ENCODE results near the gene NACAD. TPM values are rescaled to one million over a fixed set of nuclear protein-coding genes. Genes with fewer than 3 reads are reported as not detected.
A peak's percentile ranks its signal among the peaks of the same experiment; 100 is the strongest.

NACAD gene, protein sequence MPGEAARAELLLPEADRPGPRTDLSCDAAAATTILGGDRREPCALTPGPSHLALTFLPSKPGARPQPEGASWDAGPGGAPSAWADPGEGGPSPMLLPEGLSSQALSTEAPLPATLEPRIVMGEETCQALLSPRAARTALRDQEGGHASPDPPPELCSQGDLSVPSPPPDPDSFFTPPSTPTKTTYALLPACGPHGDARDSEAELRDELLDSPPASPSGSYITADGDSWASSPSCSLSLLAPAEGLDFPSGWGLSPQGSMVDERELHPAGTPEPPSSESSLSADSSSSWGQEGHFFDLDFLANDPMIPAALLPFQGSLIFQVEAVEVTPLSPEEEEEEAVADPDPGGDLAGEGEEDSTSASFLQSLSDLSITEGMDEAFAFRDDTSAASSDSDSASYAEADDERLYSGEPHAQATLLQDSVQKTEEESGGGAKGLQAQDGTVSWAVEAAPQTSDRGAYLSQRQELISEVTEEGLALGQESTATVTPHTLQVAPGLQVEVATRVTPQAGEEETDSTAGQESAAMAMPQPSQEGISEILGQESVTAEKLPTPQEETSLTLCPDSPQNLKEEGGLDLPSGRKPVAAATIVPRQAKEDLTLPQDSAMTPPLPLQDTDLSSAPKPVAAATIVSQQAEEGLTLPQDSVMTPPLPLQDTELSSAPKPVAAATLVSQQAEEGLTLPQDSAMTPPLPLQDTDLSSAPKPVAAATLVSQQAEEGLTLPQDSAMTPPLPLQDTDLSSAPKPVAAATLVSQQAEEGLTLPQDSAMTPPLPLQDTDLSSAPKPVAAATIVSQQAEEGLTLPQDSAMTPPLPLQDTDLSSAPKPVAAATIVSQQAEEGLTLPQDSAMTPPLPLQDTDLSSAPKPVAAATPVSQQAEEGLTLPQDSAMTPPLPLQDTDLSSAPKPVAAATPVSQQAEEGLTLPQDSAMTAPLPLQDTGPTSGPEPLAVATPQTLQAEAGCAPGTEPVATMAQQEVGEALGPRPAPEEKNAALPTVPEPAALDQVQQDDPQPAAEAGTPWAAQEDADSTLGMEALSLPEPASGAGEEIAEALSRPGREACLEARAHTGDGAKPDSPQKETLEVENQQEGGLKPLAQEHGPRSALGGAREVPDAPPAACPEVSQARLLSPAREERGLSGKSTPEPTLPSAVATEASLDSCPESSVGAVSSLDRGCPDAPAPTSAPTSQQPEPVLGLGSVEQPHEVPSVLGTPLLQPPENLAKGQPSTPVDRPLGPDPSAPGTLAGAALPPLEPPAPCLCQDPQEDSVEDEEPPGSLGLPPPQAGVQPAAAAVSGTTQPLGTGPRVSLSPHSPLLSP (N-terminal part only)
- total RNA-seq, result 0.20 TPM

DNA sequence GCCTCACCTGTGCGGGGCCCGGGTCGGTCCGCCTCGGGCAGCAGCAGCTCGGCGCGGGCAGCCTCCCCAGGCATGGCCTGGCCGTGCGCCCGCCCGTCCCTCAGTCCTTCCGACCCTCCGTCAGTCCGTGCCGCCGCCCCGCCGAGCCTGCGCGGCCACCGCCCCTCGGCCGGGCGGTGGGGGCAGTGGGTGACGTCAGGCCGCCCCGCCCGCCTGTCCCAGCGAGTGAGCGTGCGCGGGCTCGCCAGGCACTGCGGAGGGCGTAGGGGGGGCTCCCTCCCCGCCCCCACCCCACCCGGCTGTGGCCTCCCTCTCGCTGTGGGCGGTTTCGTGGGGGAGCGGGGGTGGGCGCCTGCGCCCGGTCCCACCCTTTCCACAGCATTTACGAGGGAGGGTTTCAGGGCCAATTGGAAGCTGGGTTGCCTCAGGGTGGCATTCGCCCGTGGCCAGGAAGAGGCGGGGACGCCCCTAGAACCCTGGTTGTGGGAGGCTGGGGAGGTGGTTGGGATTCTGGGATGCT lies at the start of gene NACAD:
NACAD (minus strand) TSS at position 149 of the 520 bp plus-strand sequence; CDS start at position 74, 75 bp downstream.
- peak; percentile 54 for ATAC-seq

DNA sequence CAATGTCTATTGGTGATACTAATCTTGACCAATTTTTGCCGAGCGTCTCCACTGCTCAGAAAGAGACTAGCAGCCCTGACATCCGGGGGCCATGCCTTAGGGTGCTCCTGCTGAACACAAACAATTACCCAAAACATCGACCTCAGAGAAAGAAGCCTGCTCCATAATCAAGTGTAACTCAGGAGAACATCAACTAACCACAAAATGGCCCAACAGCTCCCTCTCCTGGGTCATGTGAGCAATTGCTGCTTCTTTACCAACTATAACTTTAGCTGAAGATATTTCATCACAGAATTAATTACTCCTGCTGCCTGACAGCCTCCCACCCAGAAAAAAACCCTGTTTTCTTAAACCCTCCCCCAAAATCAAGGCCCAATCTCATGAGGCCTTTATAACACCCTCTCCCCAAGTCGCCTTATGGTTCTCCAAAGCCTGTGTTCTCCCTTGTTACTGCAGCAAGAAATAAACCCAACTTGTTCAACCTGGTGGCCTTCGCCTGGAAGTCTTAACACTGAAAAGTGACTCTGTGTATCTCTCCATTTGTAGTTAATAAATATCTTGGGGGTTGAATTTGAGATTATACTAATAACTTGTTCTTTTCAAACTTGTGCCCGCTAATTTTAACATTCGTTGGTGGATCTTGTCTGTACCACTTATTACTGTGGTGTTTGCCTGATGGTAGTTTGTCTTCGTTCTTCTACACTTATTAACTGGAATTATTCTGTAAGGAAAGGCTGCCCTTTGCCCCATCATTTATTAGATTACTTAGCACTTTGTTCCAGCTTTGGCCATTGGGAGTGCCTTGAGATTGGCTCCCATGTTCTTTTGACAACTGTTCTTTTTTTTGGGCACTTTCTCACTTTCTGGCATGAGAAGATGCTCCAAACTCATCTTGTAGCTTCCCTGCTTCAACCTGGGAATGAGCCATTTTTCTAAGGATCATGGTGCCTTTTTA lies 47.6 kb upstream of the NACAD start:
- peak; percentile 78 for ATAC-seq

DNA sequence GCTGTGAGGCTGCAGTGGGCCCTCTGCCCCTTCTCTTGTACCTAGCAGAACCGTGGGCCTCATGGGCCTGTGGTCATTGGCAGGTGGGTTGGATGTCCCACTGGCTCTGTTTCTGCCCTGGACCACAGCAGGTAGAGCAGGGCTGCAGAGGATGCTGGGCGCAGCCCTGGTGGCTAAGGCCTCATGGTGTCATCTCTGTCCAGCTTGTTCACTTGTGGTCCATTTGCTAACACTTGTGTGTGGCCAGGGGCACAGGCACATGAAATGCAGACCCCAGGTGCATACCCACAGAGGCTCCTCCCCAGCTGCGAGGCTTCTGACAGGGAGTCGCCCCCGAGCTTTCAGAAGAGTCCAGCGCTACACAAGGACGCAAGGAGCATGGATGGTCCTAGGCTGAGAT lies 45.1 kb upstream of the NACAD start:
- no peak for ATAC-seq

DNA sequence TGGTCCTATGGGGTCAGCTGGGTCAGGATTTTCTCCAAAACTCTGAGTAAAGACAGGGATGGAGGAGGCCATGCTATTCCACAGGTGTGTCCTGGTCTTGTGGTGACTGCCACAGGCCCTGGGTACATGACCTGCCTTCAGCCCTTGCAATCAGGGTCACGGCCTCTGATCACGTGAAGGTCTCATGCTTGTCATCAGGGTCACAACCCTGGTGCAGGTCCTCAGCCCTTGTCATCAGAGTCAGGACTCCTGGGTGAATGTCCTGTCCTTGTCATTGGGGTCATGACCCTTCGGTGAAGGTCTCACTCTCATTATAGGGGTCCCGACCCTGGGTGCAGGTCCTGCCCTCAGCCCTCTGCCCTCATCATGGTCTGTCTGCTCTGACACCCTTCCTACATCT lies 44.6 kb upstream of the NACAD start:
- no peak for ATAC-seq

DNA sequence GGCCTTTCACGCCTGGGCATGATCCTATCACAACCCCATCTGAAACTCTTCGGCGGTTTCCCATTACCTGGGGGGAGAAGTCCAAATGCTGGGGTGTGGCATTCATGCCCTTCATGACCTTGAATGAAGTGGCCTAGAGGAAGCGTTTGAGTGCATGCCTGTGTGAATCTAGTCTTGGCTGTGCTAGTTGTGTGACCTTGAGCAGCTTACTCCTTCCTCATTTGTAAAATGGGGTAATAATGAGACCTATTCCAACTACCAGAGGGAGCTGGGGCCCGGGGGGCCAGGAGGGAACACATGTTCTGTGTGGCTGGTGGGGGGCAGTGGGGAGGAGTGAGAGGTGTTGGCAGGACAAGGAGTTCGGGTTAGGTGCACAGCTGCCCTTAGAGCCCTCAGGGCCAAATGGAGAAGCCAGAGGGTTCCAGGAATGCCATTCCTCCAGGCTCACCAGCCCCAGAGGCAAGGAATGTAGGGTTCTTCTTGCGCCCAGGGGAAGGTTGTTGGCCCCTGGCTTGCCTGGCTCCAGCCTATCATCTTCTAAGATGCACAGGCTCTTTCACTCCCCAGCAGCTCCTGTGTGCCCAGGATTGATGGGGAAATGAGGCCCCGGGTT lies 44.0 kb upstream of the NACAD start:
- ATAC-seq, result no peak

DNA sequence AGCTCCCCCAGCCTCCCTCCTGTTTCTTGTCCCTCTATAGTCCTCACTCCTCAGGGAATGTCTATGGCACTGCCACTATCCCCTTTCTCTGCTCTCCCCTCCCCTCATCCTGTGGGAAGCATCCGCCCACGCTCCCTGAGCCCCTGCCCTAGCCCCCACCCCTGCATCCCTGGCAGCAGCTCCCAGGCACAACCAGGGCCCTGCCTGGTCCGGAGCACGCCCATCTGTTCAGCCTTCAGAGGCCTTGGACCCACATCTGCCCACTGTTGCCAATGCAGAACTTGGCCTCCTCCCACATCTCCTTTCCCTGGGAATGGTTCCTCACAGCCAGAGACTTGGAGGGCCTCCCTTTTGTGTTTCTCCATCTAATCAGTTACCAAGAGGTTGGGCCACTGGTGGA lies 43.1 kb upstream of the NACAD start:
- ATAC-seq, result no peak

DNA sequence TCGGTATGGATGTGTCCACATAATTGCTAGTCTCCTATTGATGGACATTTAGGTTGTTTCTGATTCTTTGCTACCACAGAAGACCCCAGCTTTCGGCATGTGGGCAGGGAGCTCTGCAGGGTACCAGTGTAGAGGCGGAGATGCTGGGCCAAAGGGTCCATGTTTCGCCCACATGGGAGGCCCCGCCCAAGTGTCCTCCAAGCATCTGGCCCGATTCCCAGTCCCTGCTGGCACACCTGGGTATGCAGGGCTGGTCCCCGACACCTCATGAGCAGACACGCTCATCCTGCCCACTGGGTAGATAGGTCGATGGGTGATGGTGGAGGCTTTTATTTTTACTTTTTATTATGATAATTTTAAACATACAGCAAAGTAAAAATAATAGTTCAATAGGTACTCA lies 42.1 kb upstream of the NACAD start:
- ATAC-seq, result no peak

DNA sequence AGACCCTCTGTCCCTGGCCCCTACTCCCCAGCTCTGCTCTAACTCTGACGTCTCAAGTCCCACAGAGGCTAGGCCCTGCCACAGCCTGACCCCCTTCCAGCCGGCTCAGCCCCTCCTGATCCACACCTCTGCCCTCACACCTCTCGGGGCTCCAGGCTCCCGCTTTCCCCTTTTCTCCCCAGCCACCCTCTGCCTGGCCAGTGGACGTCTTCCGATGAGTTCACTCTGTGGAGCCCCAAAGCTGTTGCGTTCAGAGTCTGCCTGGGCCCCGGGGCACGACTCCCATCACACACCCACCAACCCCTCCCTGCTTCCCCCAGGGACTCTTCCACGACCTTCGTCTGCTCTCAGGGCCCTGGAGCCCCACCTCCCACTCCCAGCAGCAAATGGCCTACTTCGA lies 41.1 kb upstream of the NACAD start:
- ATAC-seq, result no peak

DNA sequence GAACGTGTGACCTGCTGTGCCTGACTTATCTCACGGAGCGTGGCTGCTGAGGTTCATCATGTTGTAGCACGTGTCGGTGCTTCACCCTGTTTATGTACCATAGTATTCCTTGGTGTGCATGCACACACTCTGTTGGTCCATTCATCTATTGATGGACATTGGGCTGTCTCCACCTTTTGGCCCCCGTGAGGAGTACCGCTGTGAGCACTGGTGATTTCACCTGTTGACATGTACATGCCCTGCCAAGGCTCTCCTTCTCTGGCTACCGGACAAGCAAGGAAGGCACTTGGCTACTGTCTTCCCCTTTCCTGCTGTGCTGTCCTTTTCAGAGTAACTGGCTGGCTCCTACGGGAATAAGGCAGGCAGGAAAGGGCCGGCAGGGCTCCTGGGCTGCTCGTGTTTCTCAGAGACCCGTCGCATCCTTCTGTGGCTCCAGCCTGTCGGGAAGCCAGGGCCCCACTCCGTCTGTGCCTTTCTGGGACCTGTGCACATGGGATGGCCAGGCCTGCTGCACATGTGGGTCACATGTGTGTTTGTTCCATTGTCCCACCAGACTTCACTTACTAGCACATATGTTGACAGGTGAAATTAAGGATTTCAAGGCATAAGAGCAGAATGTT lies 40.5 kb upstream of the NACAD start:
- no peak for ATAC-seq

DNA sequence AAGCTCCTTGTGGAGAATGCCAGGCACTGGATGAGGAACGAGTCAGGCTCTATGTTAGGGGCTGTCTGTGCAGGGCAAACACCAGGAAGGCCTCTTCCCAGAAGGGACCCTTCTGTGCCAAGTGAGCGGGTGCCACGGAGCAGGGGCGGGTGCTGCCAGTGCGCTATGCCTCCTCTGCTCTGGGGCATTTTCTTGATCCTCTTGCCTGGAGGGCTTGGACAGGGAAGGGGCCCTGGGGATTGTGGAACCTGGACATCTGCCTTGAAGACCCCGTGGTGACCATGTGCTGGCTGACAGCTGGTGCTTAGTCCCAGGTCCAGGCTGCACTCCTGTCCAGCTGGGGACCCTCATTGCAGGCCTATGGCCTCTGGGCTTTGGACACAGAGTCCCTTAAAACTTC lies 38.2 kb upstream of the NACAD start:
- ATAC-seq, result no peak

DNA sequence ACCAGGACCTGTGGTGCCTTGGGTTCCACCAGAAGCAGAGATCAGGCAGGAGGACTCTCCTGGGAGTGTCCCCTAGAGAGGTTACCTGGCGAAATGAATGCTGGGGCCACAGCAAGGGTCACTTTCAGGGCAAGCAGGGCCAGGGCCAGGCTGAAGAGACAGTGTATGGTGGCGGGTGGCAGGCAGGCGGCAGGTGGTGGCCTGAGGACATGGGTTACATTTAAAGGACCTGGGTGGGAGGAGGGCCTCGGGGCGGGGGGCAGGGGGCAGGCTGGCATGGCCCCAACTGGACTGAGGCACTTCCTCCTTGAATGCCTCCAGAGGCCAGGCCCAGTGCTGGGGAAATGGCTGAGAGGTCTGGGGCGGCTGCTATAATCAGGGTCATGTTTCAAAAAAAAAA lies 37.4 kb upstream of the NACAD start:
- ATAC-seq, result no peak

DNA sequence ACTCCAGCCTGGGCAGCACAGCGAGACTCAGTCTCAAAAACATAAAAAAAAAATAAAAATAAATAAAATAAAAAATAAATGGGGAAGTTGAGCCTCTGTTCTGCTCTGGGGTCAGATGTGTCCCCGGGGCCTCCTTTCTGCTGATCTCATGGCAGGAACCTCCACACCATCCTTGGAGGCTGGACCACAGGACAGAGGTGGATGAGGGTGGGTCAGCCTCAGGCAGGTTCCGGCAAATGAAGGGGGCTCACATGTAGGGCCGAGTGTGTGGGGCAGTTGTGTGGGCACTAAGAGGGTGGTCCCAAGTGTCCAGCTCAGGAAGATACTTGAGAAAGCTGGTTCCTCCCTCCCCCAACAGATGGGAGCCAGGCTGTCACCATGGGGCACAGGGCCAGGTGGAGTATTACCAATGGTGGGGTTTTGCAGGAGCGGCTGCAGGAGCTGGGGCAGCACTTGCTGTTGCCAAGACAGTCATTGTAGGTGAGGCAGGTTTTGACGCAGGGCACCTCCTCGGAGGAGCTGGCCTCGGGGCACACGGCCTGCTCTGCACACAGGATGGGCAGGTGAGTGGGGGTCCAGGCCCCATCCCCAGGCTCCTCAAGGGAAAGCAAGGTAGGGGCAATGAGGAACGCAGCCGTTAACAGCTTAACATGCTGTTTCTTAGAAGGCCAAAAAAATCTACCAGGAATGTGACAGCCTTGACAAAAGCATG lies 36.6 kb upstream of the NACAD start:
- ATAC-seq, result no peak

DNA sequence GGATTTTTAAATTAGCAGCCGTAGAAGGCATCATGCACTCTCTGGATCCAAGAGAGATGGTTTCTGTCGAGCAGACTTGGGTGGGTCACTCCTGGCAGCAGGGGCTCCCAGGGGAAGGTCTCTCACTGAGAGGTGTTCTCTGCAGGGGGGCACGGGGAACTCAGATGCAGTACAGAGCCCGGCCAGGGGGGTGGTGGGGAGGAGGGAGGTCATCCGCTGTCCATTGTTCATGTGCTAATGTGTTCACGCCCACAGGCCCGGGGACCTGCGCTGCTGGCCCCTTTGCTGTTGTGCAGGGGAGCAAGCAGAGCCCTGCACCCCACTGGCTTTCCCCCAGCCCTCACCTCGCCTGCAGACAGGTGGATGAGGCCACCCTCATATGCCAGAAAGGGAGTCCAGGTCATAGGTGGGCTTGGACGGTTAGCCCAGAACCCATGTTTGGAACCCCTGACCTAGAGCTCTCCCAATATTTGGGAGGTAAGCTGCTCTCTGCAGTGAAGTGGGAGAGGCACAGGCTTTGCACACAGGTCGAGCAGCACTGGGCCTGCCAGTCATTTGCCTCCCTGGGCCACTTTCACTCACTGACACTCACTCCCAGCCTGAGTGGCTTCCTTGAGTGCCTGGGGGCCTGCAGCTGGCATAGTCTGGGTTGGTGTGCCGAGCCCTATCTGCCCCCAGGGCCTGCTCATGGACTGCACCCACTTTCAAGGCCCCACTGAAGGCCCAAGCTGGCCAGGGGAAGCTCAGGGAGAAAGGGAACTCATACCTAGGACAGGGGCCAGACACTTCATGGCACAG lies 35.3 kb upstream of the NACAD start:
- no peak for ATAC-seq

DNA sequence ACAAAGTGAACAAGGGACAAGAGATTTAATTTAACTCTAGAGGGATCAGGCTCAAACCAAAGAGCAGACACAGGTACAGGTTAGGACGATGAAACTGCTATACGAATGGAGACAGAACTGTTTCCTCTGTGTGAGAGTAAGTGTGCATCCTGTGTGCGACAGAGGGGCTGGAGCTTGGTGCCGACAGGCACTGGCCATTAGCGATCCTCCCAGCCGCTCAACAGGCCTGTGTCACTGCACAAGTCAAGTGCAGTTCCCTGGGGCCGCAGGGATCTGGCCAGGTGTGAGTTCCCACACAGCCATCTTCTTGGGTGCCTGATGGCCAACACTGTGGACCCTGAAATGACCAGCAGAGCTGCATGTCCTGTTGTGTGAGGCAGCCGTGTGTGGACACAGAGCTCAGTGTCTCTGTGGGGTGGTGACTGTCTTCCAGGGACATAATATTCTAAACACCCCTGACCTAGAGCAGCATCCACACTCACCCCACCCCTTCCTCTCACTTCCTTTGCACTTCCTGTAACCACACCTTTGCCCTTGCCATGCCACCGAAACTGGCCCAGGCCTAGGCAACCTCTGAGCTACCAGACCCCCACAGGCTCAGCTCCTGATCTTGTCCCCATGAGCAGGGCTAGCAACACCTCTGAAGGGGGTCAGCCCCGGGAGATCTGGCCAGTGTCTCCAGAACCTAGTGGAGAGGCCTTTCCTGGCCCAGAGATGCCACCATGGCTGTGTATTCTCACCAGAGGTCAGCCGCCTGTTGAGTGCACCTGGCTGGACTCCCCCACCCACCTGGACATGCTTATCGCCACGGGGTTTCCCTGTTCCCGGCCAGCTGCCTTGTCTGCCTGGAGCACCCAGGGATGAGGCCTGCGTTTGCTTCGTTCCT lies 34.4 kb upstream of the NACAD start:
- no peak for ATAC-seq

DNA sequence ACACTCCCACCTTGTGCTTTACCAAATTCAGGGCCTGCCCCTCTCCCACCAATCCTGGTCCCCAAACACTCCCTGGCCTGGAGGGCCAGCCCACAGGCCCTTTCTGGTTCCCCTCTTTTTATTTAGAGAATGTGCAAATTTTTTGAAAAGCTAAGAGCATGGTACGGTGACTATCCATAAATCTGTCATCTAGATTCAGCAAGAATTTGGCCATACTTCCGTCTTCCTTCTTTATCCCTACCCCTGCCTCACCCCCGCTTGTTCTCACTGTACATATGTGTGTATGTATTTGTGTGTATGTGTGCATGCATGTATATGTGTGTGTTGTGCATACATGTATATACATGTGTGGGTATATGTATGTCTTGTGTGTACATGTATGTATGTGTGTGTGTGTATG lies 30.8 kb upstream of the NACAD start:
- no peak for ATAC-seq

DNA sequence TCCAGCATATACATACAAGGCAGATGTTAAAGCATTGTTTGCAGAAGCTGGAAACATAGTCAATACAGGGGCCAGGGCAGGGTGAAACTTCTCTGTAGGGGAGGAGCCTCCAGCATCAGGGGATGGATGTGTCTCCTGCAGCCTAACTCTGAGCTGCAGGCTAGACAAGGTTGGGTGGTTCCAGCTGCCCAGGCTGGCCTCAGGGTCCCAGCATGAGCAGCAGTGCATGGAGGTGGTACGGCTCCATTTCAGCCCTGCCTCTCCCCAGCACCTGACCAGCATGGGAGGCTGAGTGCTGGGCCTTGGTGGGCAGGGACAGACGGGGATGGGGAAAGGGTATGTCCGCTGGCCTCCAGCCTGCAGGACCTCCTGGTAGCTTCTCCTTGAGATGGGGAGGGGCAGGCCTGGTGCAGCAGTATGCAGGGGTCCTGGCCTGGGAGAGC lies 30.1 kb upstream of the NACAD start:
- ATAC-seq, result peak; percentile 6

DNA sequence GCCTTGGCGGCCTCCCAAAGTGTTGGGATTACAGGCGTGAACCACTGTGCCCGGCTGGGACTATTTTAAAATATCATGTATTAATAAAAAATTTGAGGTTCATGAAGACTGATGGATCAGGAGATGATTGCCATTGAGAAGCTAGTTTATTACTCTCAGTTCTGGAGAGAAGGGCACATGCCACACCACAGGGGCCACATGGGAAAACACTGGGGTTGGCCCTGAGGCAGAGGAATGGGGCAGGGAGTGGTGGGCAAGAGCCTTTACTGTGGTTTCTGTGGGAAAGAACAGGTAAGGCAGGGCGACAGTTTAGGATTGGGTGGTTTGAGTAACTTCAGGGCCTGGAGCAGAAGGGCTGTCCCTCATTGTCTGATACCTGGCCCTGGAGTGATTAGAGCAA lies 29.5 kb upstream of the NACAD start:
- no peak for ATAC-seq

DNA sequence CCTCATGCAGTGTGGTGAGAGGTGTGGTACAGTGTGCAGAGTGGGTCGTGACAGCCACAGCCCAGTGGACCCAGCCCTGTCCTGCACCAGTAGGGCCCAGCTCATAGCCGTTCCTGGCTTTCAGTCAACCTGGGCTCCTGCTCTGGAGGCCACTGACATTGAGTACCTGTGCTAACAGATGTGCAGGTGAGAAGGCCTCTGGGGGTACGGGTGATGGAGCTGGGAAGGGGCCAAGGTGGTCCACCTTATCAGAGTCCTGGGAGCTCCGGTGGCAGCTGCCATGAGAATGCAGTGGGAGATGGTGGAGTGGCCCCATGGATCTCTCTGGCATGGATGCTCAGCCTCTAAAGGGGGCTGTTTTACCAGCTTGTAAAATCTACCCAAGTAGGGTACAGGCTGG lies 28.8 kb upstream of the NACAD start:
- ATAC-seq, result no peak
